CD4-positive, alpha-beta memory T cell (primary cell): ENCODE measurements around the gene PRKD1. TPM values are rescaled to one million over a fixed set of nuclear protein-coding genes. Genes with fewer than 3 reads are reported as not detected.
"Not testable (repeated sequence)": the region's sequence is repeated elsewhere in the genome, so short reads cannot be mapped to it uniquely, and the experiment has no call there.

Experiments
- CTCF ChIA-PET: fragments of 350-600 bp; sonication (Branson Sonifier 250); formaldehyde crosslinking; loops from one replicate; lab custom pipeline; 2021; ENCODE audit warnings: inconsistent platforms; ENCODE audit not compliant: partially characterized antibody; lab: Charles Lee
- POLR2A ChIA-PET: fragments of 350-600 bp; sonication (Branson Sonifier 250); formaldehyde crosslinking; loops from one replicate; lab custom pipeline; 2021; ENCODE audit not compliant: partially characterized antibody; lab: Charles Lee
- DNase-seq, 5 donors: peaks; one replicate each; pipeline versions ENCODE4 v3.0.0 to v3.0.0-alpha.2; 2020 to 2022; ENCODE audit warnings: mixed read lengths in 1 of 5
- H3K27ac ChIP-seq: one replicate; pipeline ENCODE4 v1.7.0; 2013; ENCODE audit warnings: low read depth, low read length
- H3K27me3 ChIP-seq: 2 replicates; pipeline ENCODE4 v1.7.0; 2013; ENCODE audit warnings: mild to moderate bottlenecking, low read length, moderate library complexity; ENCODE audit not compliant: insufficient read depth
- H3K36me3 ChIP-seq: 2 replicates; pipeline ENCODE4 v1.7.0; 2013; ENCODE audit warnings: mild to moderate bottlenecking, low read length, moderate library complexity; ENCODE audit not compliant: insufficient read depth
- H3K4me1 ChIP-seq: 2 replicates; pipeline ENCODE4 v1.7.0; 2013; ENCODE audit warnings: mild to moderate bottlenecking, low read length, moderate library complexity; ENCODE audit not compliant: insufficient read depth
- H3K4me3 ChIP-seq, 2 donors: one replicate each; pipeline ENCODE4 v1.7.0; 2013; ENCODE audit warnings: low read length in 2 of 2, mild to moderate bottlenecking in 1 of 2
- H3K9me3 ChIP-seq, 2 donors: one replicate each; pipeline ENCODE4 v1.7.0; 2013; ENCODE audit warnings: low read length in 2 of 2, control low read depth in 1 of 2; ENCODE audit not compliant: control insufficient read depth in 1 of 2
- H3K27ac Mint-ChIP-seq, 7 donors: one replicate each; pipeline ENCODE4 v1.8.0; 2020 to 2021; ENCODE audit warnings: mixed read lengths in 7 of 7, mild to moderate bottlenecking in 6 of 7, inconsistent platforms in 3 of 7, moderate library complexity in 3 of 7
- H3K27me3 Mint-ChIP-seq, 2 donors: one replicate each; pipeline ENCODE4 v1.8.0; 2020 to 2021; ENCODE audit warnings: mixed read lengths in 2 of 2
- H3K36me3 Mint-ChIP-seq, 2 donors: one replicate each; pipeline ENCODE4 v1.8.0; 2020 to 2021; ENCODE audit warnings: mixed read lengths in 2 of 2, inconsistent platforms in 1 of 2, mild to moderate bottlenecking in 1 of 2
- H3K4me1 Mint-ChIP-seq, 4 donors: one replicate each; pipeline ENCODE4 v1.8.0; 2020 to 2021; ENCODE audit warnings: mixed read lengths in 4 of 4, mild to moderate bottlenecking in 1 of 4
- H3K4me3 Mint-ChIP-seq, 8 donors: one replicate each; pipeline ENCODE4 v1.8.0; 2020 to 2021; ENCODE audit warnings: mixed read lengths in 8 of 8, mild to moderate bottlenecking in 7 of 8, moderate library complexity in 6 of 8, inconsistent platforms in 3 of 8
- H3K9me3 Mint-ChIP-seq, 8 donors: one replicate each; pipeline ENCODE4 v1.8.0; 2020 to 2021; ENCODE audit warnings: mixed read lengths in 8 of 8, mild to moderate bottlenecking in 5 of 8, inconsistent platforms in 3 of 8, moderate library complexity in 1 of 8
- intact Hi-C: fragments of 100-400 bp; cut with micrococcal nuclease; formaldehyde crosslinking; loops from one replicate; pipeline ENCODE4 v1.15.1; 2023
- polyA plus RNA-seq, 2 donors: library from polyadenylated mRNA; unstranded; fragments of 300-500 nt; fragmentation: Illumina TruSeq; gene quantifications; one replicate each; pipeline ENCODE4 v1.2.3, GENCODE V29; 2021
- total RNA-seq, 2 experiments: library from RNA; stranded (reverse); gene quantifications; one replicate each; pipeline ENCODE4 v1.2.3, GENCODE V29; 2021

The PRKD1 gene
- total and polyA plus RNA-seq, 4 experiments from 2014 or later, result not detected

GRCh38 chr14:29710015-29710414 is 217.6 kb downstream of the PRKD1 start:
- Histone ChIP-seq H3K9me3 (peaks cover 0 to 2% of the 10 kb centered on the region in 2 donors), H3K27ac (no peak overlapping the region), H3K27me3 (no peaks in the 10 kb centered on the region), H3K4me1 (no peaks in the 10 kb centered on the region), H3K36me3 (no peaks in the 10 kb centered on the region), H3K4me3 (no peak overlapping the region)
- intact Hi-C loops, result no loop called here
- no peak for DNase-seq
- ChIA-PET POLR2A (no interaction called here), CTCF (no interaction called here)
- H3K4me1 Mint-ChIP-seq, result no peaks in the 10 kb centered on the region
- no peak overlapping the region for H3K4me3 Mint-ChIP-seq
- H3K27me3 Mint-ChIP-seq, result no peaks in the 10 kb centered on the region
- H3K36me3 Mint-ChIP-seq, result no peaks in the 10 kb centered on the region
- H3K9me3 Mint-ChIP-seq, result peaks cover 2 to 14% (median 6%) of the 10 kb centered on the region in 8 donors
- H3K27ac Mint-ChIP-seq, result no peak overlapping the region

- Mint-ChIP-seq H3K4me3 (no peak overlapping the region), H3K27ac (no peak overlapping the region), H3K27me3 (no peaks in the 10 kb centered on the region), H3K4me1 (no peaks in the 10 kb centered on the region), H3K9me3 (peaks cover 2 to 14% (median 6%) of the 10 kb centered on the region in 8 donors), H3K36me3 (no peaks in the 10 kb centered on the region)
- Histone ChIP-seq H3K27me3 (no peaks in the 10 kb centered on the region), H3K4me1 (no peaks in the 10 kb centered on the region), H3K36me3 (no peaks in the 10 kb centered on the region), H3K4me3 (no peak overlapping the region), H3K9me3 (peaks cover 0 to 2% of the 10 kb centered on the region in 2 donors), H3K27ac (no peak overlapping the region)
- DNase-seq, result no peak
- intact Hi-C loops, result no loop called here
- CTCF ChIA-PET, result no interaction called here
- POLR2A ChIA-PET, result no interaction called here
These were observed 218.2 kb downstream of the PRKD1 start for GRCh38 chr14:29709490-29709889.

GRCh38 chr14:29706700-29707099 is 220.9 kb downstream of the PRKD1 start:
- Histone ChIP-seq H3K4me1 (no peaks in the 10 kb centered on the region), H3K36me3 (no peaks in the 10 kb centered on the region), H3K27ac (no peak overlapping the region), H3K9me3 (peaks cover 0 to 2% of the 10 kb centered on the region in 2 donors), H3K4me3 (no peak overlapping the region), H3K27me3 (no peaks in the 10 kb centered on the region)
- H3K27ac Mint-ChIP-seq, result no peak overlapping the region
- no peaks in the 10 kb centered on the region for H3K36me3 Mint-ChIP-seq
- ChIA-PET POLR2A (no interaction called here), CTCF (no interaction called here)
- intact Hi-C loops, result no loop called here
- no peaks in the 10 kb centered on the region for H3K27me3 Mint-ChIP-seq
- no peaks in the 10 kb centered on the region for H3K4me1 Mint-ChIP-seq
- peaks cover 5 to 24% (median 8%) of the 10 kb centered on the region in 8 donors for H3K9me3 Mint-ChIP-seq
- DNase-seq, result no peak
- no peak overlapping the region for H3K4me3 Mint-ChIP-seq

GRCh38 chr14:29705801-29706200 is 221.8 kb downstream of the PRKD1 start:
- DNase-seq, result no peak
- H3K36me3 ChIP-seq, result no peaks in the 10 kb centered on the region
- Mint-ChIP-seq H3K4me1 (no peaks in the 10 kb centered on the region), H3K27me3 (no peaks in the 10 kb centered on the region), H3K9me3 (peaks cover 2 to 24% (median 9%) of the 10 kb centered on the region in 8 donors), H3K27ac (no peak overlapping the region), H3K4me3 (no peak overlapping the region), H3K36me3 (no peaks in the 10 kb centered on the region)
- peaks cover 0 to 2% of the 10 kb centered on the region in 2 donors for H3K9me3 ChIP-seq
- H3K4me1 ChIP-seq, result no peaks in the 10 kb centered on the region
- CTCF ChIA-PET, result no interaction called here
- no peaks in the 10 kb centered on the region for H3K27me3 ChIP-seq
- intact Hi-C loops, result no loop called here
- H3K27ac ChIP-seq, result no peak overlapping the region
- POLR2A ChIA-PET, result no interaction called here
- no peak overlapping the region for H3K4me3 ChIP-seq

GRCh38 chr14:29689597-29689996 is 238.1 kb downstream of the PRKD1 start:
- CTCF ChIA-PET, H3K4me3 ChIP-seq, H3K4me1 ChIP-seq, H3K36me3 ChIP-seq, H3K27ac ChIP-seq, H3K27ac Mint-ChIP-seq, H3K27me3 Mint-ChIP-seq, H3K4me3 Mint-ChIP-seq, intact Hi-C loops, DNase-seq, H3K4me1 Mint-ChIP-seq, POLR2A ChIA-PET, H3K27me3 ChIP-seq, H3K9me3 ChIP-seq, H3K36me3 Mint-ChIP-seq: not testable (repeated sequence)
- peaks cover 0 to 43% (median 13%) of the 10 kb centered on the region in 8 donors for H3K9me3 Mint-ChIP-seq

- Histone ChIP-seq H3K4me1 (no peaks in the 10 kb centered on the region), H3K9me3 (no peaks in the 10 kb centered on the region), H3K36me3 (no peaks in the 10 kb centered on the region), H3K27me3 (no peaks in the 10 kb centered on the region), H3K4me3 (no peak overlapping the region), H3K27ac (no peak overlapping the region)
- Mint-ChIP-seq H3K9me3 (peaks cover 0 to 34% (median 12%) of the 10 kb centered on the region in 8 donors), H3K27ac (no peak overlapping the region), H3K4me1 (no peaks in the 10 kb centered on the region), H3K4me3 (no peak overlapping the region), H3K27me3 (no peaks in the 10 kb centered on the region), H3K36me3 (no peaks in the 10 kb centered on the region)
- DNase-seq, result no peak
- CTCF ChIA-PET, result no interaction called here
- POLR2A ChIA-PET, result no interaction called here
- intact Hi-C loops, result no loop called here
These were observed 239.8 kb downstream of the PRKD1 start for GRCh38 chr14:29687866-29688265.

- no peaks in the 10 kb centered on the region for H3K27me3 ChIP-seq
- intact Hi-C loops, result no loop called here
- POLR2A ChIA-PET, result no interaction called here
- Mint-ChIP-seq H3K9me3 (peaks cover 0 to 28% (median 13%) of the 10 kb centered on the region in 8 donors), H3K27ac (no peak overlapping the region), H3K4me3 (no peak overlapping the region), H3K36me3 (no peaks in the 10 kb centered on the region), H3K27me3 (no peaks in the 10 kb centered on the region), H3K4me1 (no peaks in the 10 kb centered on the region)
- DNase-seq, result no peak
- H3K36me3 ChIP-seq, result no peaks in the 10 kb centered on the region
- H3K27ac ChIP-seq, result no peak overlapping the region
- no peaks in the 10 kb centered on the region for H3K9me3 ChIP-seq
- no peak overlapping the region for H3K4me3 ChIP-seq
- CTCF ChIA-PET, result no interaction called here
- H3K4me1 ChIP-seq, result no peaks in the 10 kb centered on the region
These were observed 240.4 kb downstream of the PRKD1 start for GRCh38 chr14:29687071-29687765.
